Stimulated activated CD4-positive, alpha-beta T cell treated with anti-CD3 and anti-CD28 coated beads, Interleukin-1b, Interleukin-23, amount 100 ng/mL, for 1 hour (primary cell): Measurements from ENCODE around the gene AFG3L2.

ENCODE experiments used
- DNase-seq, 2 donors: peaks; one replicate each; pipeline ENCODE4 v3.0.0-alpha.2; 2020; ENCODE audit warnings: low read depth in 2 of 2

The AFG3L2 gene

GRCh38 chr18:12361770-12362378 lies 15.2 kb downstream of the AFG3L2 start:
- DNase-seq = no peak

- no peak for DNase-seq
Observed at GRCh38 chr18:12359515-12359927, 17.5 kb downstream of the AFG3L2 start.

- no peak for DNase-seq
Observed at GRCh38 chr18:12352188-12352587, 24.8 kb downstream of the AFG3L2 start.

- DNase-seq = no peak
Observed at GRCh38 chr18:12347895-12348294, 29.1 kb downstream of the AFG3L2 start.

GRCh38 chr18:12346240-12346565 lies 30.8 kb downstream of the AFG3L2 start:
- no peak for DNase-seq

GRCh38 chr18:12345491-12346239 lies 31.4 kb downstream of the AFG3L2 start:
- DNase-seq = no peak

GRCh38 chr18:12342661-12343060 lies 34.4 kb downstream of the AFG3L2 start:
- DNase-seq = no peak

- no peak for DNase-seq
Observed at GRCh38 chr18:12340945-12341660, 35.9 kb downstream of the AFG3L2 start.

GRCh38 chr18:12338382-12338781 lies 38.6 kb downstream of the AFG3L2 start:
- DNase-seq = no peak

GRCh38 chr18:12336887-12337286 lies 40.1 kb downstream of the AFG3L2 start:
- DNase-seq = no peak

GRCh38 chr18:12336171-12336613 lies 40.8 kb downstream of the AFG3L2 start:
- no peak for DNase-seq

- no peak for DNase-seq
Observed at GRCh38 chr18:12335503-12335902, 41.5 kb downstream of the AFG3L2 start.

- no peak for DNase-seq
Observed at GRCh38 chr18:12334863-12335262, 42.2 kb downstream of the AFG3L2 start.

GRCh38 chr18:12334366-12334808 lies 42.6 kb downstream of the AFG3L2 start:
- DNase-seq = no peak

- DNase-seq = no peak
Observed at GRCh38 chr18:12333506-12334290, 43.3 kb downstream of the AFG3L2 start.

GRCh38 chr18:12330766-12331165 lies 46.3 kb downstream of the AFG3L2 start:
- DNase-seq = no peak

GRCh38 chr18:12329125-12329698 lies 47.8 kb downstream of the AFG3L2 start:
- no peak for DNase-seq

GRCh38 chr18:12328179-12328823 lies 48.7 kb downstream of the AFG3L2 start:
- no peak for DNase-seq

- peak; percentile 38 to 52 for DNase-seq
Observed at GRCh38 chr18:12327510-12328178, 49.4 kb downstream of the AFG3L2 start.

- no peak for DNase-seq
Observed at GRCh38 chr18:12326711-12327460, 50.1 kb downstream of the AFG3L2 start.
